Gastroesophageal sphincter (tissue), 2 donors: ENCODE results near the gene TMEM239.

Source experiments
- EP300 ChIP-seq: sonication (generic); formaldehyde crosslinking; IDR thresholded peaks from one replicate; pipeline ENCODE4 v1.6.1; 2017; ENCODE audit warnings: antibody characterized with exemption, mild to moderate bottlenecking
- POLR2A ChIP-seq, 2 donors: fragments of 450-650 bp; IDR thresholded peaks; one replicate each; pipeline ENCODE4 v1.6.1; 2017; ENCODE audit warnings: antibody characterized with exemption in 2 of 2, mild to moderate bottlenecking in 2 of 2, moderate library complexity in 1 of 2
- POLR2AphosphoS5 ChIP-seq: sonication (generic); formaldehyde crosslinking; IDR thresholded peaks from one replicate; pipeline ENCODE4 v1.6.1; 2017; ENCODE audit warnings: antibody characterized with exemption

DNA sequence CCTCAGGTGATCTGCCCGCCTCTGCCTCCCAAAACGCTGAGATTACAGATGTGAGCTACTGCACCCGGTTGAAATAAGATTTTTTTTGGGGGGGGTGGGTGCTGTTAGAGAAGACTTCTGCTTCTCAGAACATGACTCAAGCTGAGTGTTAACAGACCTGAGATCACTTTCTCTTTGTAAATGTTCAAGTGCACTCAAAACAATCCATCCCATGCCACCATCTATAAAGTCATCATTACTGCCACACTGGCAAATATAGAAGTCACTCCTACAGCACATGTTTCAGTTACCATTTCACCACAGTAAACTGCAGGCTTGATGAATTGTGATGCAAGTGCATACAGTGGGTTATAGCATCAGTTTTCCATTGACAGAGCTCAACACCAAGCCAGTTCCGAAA is 33.4 kb downstream of the TMEM239 start:
- TF ChIP-seq POLR2AphosphoS5 = no peak
- no peak for TF ChIP-seq POLR2A (IDR thresholded peaks at IDR 0.05)
- no peak for TF ChIP-seq EP300
